Parathyroid adenoma (tissue), 2 donors: Measurements from ENCODE around the gene FNBP1.
"Not testable (repeated sequence)": the region's sequence is repeated elsewhere in the genome, so short reads cannot be mapped to it uniquely, and the experiment has no call there.

Experiments used
- H2AFZ ChIP-seq: fragments of 300-600 bp; sonication (generic); one replicate; pipeline ENCODE4 v1.7.0; 2017; ENCODE audit warnings: antibody characterized with exemption, mild to moderate bottlenecking
- H3K27ac ChIP-seq: fragments of 300-600 bp; sonication (generic); one replicate; pipeline ENCODE4 v1.7.0; 2017
- H3K27me3 ChIP-seq: fragments of 300-600 bp; sonication (generic); one replicate; pipeline ENCODE4 v1.7.0; 2017; ENCODE audit warnings: low read length; ENCODE audit not compliant: control insufficient read depth, insufficient read depth
- H3K36me3 ChIP-seq: fragments of 300-600 bp; sonication (generic); one replicate; pipeline ENCODE4 v1.7.0; 2017; ENCODE audit warnings: low read length; ENCODE audit not compliant: control insufficient read depth, insufficient read depth
- H3K4me1 ChIP-seq: fragments of 300-600 bp; sonication (generic); one replicate; pipeline ENCODE4 v1.7.0; 2017; ENCODE audit warnings: control low read depth
- H3K4me2 ChIP-seq: fragments of 300-600 bp; sonication (generic); one replicate; pipeline ENCODE4 v1.7.0; 2017; ENCODE audit warnings: low read length
- H3K4me3 ChIP-seq: fragments of 300-600 bp; sonication (generic); one replicate; pipeline ENCODE4 v1.7.0; 2017; ENCODE audit warnings: low read depth, low read length
- H3K79me2 ChIP-seq: fragments of 300-600 bp; sonication (generic); one replicate; pipeline ENCODE4 v1.7.0; 2017; ENCODE audit warnings: control low read depth
- H3K9ac ChIP-seq: fragments of 300-600 bp; sonication (generic); one replicate; pipeline ENCODE4 v1.7.0; 2017; ENCODE audit warnings: mild to moderate bottlenecking
- H3K9me3 ChIP-seq: fragments of 300-600 bp; sonication (generic); one replicate; pipeline ENCODE4 v1.7.0; 2017; ENCODE audit warnings: low read length; ENCODE audit not compliant: control insufficient read depth
- CTCF ChIP-seq: fragments of 300-600 bp; sonication (generic); IDR thresholded peaks from one replicate; pipeline ENCODE4 v1.7.0; 2017; ENCODE audit warnings: antibody characterized with exemption, mild to moderate bottlenecking
- donor health status: primary hyperparathyroidism.

The FNBP1 gene

GRCh38 chr9:129987047-129987446 is 55.9 kb downstream of the FNBP1 start:
- H3K36me3 ChIP-seq, result no peaks in the 10 kb centered on the region
- no peak overlapping the region for H3K27ac ChIP-seq
- H3K79me2 ChIP-seq, result peaks cover 11% of the 10 kb centered on the region
- no peak for TF ChIP-seq CTCF
- H3K9ac ChIP-seq, result no peak overlapping the region
- H2AFZ ChIP-seq, result no peak overlapping the region
- H3K9me3 ChIP-seq, result no peaks in the 10 kb centered on the region
- no peaks in the 10 kb centered on the region for H3K4me1 ChIP-seq
- H3K4me3 ChIP-seq, result no peak overlapping the region
- no peak overlapping the region for H3K4me2 ChIP-seq
- no peaks in the 10 kb centered on the region for H3K27me3 ChIP-seq

DNA sequence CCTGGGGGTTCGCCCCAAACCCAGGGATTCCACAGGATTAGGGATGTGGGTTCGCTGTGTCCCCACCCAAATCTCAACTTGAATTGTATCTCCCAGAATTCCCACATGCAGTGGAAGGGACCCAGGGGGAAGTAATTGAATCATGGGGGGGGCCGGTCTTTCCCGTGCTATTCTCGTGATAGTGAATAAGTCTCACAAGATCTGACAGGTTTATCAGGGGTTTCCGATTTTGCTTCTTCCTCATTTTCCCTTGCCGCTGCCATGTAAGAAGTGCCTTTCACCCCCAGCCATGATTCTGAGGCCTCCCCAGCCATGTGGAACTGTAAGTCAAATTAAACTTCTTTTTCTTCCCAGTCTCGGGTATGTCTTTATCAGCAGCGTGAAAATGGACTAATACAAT is 58.4 kb downstream of the FNBP1 start:
- H2AFZ ChIP-seq, H3K9me3 ChIP-seq, H3K36me3 ChIP-seq, H3K9ac ChIP-seq, H3K4me2 ChIP-seq, H3K27ac ChIP-seq, H3K4me1 ChIP-seq, H3K4me3 ChIP-seq, H3K27me3 ChIP-seq: not testable (repeated sequence)
- peaks cover 11% of the 10 kb centered on the region for H3K79me2 ChIP-seq

- H3K36me3 ChIP-seq, result no peaks in the 10 kb centered on the region
- H3K4me1 ChIP-seq, result no peaks in the 10 kb centered on the region
- no peaks in the 10 kb centered on the region for H3K9me3 ChIP-seq
- H2AFZ ChIP-seq, result no peak overlapping the region
- peaks cover 11% of the 10 kb centered on the region for H3K79me2 ChIP-seq
- no peaks in the 10 kb centered on the region for H3K27me3 ChIP-seq
- H3K4me3 ChIP-seq, result no peak overlapping the region
- H3K27ac ChIP-seq, result no peak overlapping the region
- H3K4me2 ChIP-seq, result no peak overlapping the region
- TF ChIP-seq CTCF, result no peak
- H3K9ac ChIP-seq, result no peak overlapping the region
Observed at GRCh38 chr9:129983891-129984290, 59.1 kb downstream of the FNBP1 start.

DNA sequence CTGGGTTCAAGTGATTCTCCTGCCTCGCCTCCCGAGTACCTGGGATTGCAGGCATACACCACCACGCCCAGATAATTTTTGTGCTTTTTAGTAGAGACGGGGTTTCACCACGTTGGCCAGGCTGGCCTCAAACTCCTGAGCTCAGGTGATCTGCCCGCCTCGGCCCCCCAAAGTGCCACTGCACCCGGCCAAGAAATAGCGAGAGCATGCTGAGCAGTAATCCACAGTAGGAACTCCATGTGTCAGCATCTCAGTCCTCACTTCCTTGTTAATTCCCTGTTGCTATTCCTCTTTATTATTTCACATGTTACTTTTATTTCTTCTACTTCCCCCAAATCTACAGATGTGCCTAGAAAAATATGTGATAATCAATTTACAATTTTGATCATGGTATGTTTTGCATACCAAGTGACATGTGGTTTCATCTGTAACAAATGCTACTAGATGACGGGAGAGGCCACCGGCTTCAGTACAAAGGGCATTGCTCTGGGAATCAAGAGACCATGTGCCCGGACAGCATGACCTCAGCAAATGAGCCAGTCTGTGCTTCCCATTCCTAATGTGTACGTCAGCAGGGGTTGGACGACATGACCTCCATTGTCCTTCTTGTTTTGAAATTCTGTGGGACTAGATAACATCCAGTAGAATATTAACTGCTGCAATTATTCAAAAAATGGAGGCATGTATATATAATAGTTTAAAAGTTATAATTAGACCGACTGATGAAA is 61.6 kb downstream of the FNBP1 start:
- no peaks in the 10 kb centered on the region for H3K4me1 ChIP-seq
- no peak overlapping the region for H3K27ac ChIP-seq
- no peak for TF ChIP-seq CTCF
- H3K9me3 ChIP-seq, result no peaks in the 10 kb centered on the region
- H3K36me3 ChIP-seq, result no peaks in the 10 kb centered on the region
- no peaks in the 10 kb centered on the region for H3K27me3 ChIP-seq
- H3K9ac ChIP-seq, result no peak overlapping the region
- H3K4me3 ChIP-seq, result no peak overlapping the region
- no peak overlapping the region for H2AFZ ChIP-seq
- no peak overlapping the region for H3K4me2 ChIP-seq
- H3K79me2 ChIP-seq, result peaks cover 11% of the 10 kb centered on the region

GRCh38 chr9:129980224-129980623 is 62.8 kb downstream of the FNBP1 start:
- H3K79me2 ChIP-seq, H3K36me3 ChIP-seq, H3K27ac ChIP-seq, H2AFZ ChIP-seq, H3K4me1 ChIP-seq, H3K4me2 ChIP-seq, H3K9ac ChIP-seq, H3K27me3 ChIP-seq, H3K4me3 ChIP-seq, H3K9me3 ChIP-seq: not testable (repeated sequence)
